Testis (tissue), 2 donors: ENCODE measurements around the gene DHRS2.

ENCODE experiments used
- CTCF ChIP-seq, 3 experiments: fragments of 450-650 bp in 2 of 3; fragments of 200-600 bp in 1 of 3; sonication (generic) in 1 of 3; IDR thresholded peaks; one replicate each; pipeline ENCODE4 v1.5.1; 2016 to 2019; ENCODE audit warnings: antibody characterized with exemption in 3 of 3, mild to moderate bottlenecking in 2 of 3, moderate library complexity in 1 of 3
- POLR2A ChIP-seq: fragments of 450-650 bp; IDR thresholded peaks from one replicate; pipeline ENCODE4 v1.6.1; 2017; ENCODE audit warnings: antibody characterized with exemption, mild to moderate bottlenecking, moderate library complexity

GRCh38 chr14:23670481-23670880 lies 34.3 kb downstream of the DHRS2 start:
- TF ChIP-seq CTCF (IDR thresholded peaks at IDR 0.05) (no peak), POLR2A (no peak)
